GDM1 (cell line): ENCODE measurements around the gene HK1.
"Not testable (repeated sequence)": the region's sequence is repeated elsewhere in the genome, so short reads cannot be mapped to it uniquely, and the experiment has no call there.

Experiments used
- DNase-seq: peaks from one replicate; lab custom pipeline; 2025; lab: John Stamatoyannopoulos, UW

HK1 gene

DNA sequence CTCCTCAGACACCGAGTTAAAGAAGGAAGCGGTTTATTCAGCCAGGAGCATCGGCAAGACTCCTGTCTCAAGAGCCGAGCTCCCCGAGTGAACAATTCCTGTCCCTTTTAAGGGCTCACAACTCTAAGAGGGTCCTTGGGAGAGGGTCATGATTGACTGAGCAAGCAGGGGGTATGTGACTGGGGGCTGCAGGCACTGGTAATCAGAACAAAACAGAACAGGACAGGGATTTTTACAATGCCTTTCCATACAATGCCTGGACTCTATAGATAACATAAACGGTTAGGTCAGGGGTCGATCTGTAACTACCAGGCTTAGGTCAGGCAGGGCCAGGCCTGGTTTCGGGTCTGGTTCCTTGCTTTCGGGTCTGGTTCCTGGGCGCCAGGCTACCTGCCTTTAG is 30.0 kb downstream of the HK1 start:
- not testable (repeated sequence) for DNase-seq

DNA sequence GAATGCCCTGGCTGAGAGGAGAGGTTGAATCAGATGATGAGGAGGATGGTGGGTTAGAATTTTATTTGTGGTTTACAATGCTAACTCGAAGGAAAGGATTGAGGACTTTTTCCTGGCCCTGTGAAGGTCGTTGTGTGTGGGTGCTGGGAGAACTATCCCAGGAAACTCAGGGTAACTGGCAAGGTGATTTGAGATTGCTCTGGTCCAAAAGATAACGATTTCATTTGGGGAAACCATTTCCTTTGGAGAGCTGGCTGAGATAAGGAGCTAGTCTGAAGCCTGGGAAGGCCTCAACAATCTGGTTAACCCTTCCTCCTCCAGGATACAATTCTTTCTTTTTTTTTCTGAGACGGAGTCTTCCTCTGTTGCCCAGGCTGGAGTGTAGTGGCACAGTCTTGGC is 33.0 kb downstream of the HK1 start:
- no peak for DNase-seq

DNA sequence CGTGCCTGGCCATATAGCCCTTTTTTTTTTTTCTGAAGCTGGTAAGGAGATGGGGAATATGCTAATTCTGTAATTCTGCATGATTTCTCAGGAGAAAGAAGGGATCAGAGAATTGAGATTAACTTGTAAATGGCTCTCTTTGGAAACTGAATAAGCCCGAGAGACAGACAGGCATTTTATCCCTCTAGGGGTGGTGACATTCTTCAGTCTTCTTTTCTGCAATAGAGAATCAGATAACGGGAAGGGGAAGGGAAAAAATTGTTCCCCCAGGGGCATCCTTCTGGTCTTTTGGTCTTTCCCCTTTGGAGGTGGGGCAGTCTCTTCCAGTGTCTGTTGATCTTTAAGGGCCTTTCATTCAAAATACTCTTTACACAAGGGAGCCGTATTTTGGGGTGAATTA is 34.2 kb downstream of the HK1 start:
- DNase-seq = no peak

DNA sequence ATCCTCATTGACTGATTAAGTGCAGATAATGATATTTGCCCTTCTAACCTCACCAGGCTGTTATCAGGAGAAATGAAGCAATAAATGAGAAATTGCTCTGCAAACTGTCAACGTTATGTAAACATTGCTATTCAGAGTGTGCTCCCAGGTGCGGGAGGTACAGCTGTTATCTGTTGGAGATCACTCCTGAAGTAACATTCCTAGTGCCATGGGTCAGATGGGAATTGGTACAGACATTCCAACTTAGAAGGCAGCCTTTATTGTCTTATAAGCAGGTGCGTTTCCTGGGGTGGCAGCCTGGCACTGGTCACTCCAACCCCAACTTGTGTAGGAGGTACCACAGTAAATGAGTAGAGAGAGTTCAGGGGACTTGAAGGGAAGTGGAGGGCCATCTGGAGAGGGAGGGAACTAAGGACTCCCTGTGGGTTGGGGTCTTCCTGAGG is 36.8 kb downstream of the HK1 start:
- DNase-seq = no peak

DNA sequence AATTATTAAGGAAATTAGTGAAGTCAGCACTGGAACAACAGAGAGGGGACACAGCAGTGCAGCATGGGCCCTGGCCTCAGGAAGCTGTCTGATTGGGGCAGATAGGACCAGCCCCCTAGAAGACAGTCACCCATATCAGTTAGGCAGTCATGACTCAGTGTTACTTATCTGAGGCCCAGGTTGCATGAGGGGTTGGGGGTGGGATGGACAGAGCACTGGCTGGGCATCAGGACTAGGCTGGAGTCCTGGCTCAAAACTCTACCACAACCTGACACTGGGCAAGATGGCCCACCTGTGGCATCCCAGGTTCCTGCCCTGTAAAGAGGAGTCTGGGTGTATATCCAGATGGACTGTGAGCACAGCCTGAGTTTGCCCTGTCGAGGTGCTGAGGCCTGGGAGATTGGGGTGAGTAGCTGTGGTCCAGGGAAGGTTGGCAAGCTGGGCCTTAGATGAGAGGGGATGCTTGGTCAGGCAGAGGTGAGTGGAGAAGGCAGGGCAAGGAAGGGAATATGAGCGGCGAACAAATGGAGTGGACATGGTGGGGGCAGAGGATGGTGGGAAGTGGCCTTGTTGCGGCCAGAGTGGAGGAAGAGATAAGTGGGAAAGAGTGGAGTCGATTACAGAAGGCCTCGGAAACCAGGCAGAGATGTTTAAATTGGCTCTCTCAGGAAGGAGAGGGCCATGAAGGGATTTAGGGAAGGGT is 37.5 kb downstream of the HK1 start:
- no peak for DNase-seq

DNA sequence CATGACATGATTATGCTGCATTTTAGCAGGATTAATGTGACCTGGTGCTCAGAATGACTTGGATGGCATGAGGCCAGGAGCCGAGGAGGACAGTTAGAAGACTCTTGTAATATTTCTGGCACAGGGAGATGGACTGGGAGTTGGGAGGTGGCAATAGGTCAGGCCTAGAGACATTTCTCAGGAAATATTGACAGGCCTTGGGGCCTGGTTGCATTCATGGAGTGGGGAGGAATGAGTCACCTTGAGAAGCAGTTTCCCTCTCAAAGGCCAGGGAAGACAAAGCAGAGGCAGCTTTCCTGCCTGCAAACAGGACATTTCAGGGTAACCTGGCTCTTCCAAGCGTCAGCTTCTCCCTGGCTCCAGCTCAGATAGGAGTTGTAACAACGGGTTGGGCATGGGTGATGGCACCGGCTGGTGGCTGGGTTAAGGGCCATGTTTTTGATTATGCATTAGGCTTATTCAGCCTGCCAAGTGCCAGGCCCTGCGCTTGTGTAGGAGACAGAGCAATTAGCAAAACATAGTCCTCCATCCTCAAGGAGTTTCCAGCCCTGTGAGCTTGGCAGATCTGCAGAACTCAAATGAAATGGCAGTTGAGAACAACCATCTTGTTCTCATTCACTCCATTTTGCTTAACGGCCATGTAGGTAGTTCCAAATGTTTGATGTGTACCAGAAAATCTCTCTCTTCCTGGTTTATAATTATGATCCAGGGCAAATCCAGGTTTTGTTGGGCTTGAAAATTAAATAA is 38.2 kb downstream of the HK1 start:
- DNase-seq = no peak

DNA sequence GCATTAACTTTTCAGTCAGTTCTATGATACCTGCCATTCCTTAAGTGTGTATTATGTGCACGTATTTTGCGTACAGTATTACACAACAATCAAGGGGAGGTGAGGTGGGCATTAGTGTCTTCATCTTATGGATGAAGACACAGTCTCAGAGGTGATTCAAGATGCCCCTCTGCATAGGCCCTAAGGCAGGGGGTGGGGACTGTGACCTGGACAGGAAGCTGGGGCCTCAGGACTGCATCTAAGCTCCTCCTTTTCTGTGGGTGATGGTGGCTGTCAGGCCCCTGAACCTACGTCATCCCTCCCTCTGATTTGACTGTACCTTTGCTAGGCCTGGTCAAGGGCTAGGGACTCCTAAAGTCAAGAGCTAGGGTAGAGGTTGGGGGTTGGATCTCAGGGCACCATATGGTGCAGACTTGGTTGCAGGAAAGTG is 38.9 kb downstream of the HK1 start:
- DNase-seq = no peak

DNA sequence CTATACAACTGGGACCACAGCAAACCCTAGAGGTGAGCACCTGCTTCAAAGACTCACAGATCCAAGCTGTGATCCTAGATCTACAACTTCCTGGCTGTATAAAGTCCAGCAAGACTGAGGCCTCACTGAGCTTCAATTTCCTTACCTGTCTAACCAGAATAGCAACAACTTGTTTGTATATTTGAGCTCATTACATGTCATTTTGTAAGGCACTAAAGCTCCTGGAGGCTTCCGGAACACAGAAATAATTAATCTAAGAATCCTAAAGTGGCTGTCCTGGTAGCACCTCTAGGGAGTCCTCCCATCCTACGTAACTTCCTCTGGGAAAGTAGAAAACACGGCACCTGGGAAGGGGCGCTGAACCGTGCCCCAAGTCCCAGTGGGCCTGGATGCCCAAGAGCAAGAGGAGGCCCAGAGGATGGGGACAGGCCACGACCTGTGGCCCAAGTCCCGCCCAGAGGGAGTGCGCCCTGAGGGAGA is 39.4 kb downstream of the HK1 start:
- no peak for DNase-seq

DNA sequence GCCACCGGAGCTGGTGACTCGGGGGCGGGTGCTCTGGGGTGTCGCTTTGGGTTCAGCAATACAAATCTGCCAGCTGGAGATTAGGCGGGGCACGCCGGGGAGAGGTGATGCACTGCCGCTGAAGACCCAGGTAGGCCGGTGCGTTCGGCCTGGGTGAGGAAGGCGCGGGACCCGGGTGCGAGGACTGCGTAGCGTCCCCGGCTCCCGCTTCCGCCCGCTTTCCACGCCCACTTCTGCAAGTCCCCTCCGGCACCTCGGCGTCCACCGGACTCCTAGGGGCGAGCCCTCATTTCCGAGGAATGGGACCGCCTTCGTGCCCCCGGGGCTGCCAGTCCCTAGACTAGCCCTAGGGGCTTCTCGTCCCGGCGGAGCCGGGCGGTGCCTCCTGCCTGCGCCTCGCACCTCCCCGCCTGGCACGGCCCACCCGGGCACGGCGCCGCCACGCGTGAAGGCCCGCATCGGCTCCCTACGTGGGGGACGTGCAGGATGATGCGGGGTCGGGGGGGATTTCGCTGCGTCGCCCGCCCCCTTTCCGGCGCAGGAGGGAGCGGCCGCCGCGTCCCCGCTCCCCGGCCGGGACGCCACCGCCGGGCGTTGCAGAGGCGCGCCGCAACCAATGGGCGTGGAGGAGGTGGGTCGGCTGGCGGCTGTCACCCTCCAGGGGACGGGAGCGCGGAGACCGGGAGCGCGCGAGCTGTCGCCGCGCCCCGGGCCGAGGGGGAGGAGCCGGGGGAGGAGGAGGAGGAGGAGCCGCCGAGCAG is 40.0 kb downstream of the HK1 start:
- DNase-seq = peak; percentile 91

DNA sequence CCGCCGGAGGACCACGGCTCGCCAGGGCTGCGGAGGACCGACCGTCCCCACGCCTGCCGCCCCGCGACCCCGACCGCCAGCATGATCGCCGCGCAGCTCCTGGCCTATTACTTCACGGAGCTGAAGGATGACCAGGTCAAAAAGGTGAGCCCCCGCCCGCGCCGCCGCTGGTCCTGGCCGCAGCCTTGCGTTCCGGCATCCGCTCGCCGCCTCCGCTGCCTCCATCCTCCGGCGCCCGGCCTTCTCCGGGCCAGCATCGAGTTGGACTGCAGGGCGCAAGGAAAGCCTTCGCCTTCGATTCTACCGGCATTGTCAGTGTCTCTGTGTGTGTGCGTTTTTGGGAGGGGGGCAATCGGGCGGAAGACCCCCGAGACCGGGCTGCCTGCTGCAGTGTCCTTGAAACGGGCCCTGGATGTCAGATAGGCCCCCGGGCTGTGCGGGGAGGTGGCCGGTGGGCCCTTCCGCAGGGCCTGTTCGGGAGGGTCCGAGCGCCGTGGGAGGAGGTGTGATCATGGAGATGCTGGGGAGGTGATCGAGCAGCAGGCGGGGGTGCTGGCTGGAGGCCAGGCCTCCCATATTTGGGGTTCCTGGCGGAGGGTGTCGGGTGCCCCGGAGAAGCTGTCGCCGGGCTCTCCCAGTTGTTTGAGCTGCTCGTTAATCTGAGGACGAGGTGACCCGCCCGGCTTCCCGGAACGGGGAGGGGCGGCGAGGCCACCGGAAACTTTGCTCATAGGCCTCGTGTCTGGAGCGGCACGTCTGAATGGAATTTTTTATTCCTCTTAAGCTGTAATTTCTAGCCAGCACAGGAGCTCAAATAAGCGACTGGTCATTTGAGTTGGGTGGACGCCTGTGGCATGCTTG is 40.8 kb downstream of the HK1 start:
- DNase-seq = no peak

DNA sequence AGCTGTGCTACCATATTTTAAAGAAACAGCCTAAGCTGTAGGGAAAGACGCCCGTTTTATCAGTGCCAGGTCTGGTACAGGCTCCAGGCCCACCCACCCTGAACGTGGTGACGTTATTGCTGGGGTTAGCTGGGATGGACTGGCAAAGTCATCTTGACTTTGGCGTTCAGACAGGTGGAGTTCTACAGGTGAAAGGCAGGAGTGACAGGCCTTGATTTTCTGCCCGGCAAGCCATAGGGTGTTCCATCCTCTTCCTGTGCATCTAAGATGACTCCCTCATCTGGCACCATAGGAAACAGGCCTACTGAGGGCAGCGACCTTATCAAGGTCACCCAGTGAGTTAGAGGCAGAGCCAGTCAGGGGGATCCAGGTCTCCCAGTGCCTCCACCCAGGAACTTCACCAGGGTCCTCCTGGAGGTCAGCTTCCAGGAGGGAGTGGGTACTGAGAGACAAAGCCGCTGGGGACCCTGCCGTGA is 41.6 kb downstream of the HK1 start:
- no peak for DNase-seq

DNA sequence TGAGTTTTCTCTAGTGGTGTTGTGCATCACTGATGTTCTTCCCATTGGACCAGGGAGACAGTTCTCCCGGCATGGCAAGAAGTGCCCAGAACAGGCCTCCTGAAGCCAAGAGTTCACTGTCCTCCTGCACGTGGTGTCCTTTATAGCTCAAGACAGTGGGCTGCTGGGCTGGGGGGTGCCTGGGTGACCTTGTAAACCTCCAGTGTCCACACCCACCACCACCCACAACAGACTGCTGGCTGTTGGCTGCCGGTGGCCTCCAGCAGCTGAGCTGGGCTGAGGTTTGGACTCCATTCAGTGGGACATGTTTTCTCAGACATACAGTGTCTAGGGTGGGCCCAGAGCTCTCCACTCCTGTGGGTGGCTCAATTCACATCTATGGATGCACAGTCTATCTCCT is 42.2 kb downstream of the HK1 start:
- DNase-seq = no peak

DNA sequence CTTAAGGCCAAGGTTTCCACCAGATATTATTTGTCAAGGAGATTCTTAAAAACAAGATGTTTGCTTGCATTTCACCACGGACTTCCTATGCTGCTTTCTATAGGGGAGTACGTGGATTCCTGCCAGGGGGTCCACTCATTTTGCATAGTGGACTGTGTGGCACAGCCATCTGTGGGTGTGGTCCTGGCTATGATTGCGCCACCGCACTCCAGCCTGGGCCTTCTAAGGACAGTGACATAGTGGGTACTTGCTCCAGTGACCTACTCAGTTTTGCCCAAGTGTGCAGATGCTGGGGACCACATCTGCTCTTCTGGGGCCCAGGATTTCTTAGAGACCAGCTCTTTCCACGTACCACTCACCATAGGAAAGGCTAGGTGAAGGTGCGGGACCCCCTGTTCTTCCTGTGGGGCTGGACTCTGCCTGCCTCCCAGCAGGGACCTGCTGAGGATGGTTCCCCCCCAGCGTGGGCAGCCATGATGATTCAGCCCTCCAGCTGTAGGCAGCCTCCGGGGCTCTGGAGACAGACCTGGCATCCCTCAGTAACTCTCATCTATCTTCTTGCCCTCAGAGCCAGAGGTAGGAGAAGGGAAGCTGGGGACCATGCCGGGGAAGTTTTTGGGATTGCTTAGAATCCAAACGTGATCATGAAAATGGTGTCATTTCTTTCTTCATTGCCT is 42.9 kb downstream of the HK1 start:
- no peak for DNase-seq

DNA sequence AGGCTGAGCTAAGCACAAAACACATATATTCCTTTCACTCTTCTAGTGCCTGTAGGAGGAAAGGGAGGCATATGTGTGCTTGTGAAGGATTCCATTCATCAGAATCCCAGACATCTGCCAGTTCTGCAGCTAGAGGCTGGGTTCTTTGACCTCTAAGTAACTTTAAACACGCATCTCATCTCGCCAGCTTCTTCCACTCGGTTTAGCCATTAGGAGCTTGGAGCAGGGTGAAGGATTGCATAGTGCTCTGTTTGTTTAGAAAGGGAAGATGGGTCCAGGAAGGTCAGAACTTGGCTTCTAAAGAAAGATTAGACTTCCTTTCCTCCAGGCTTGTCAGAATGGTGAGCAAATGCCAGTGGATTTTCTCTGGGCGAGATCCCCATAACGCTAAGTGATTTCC is 43.6 kb downstream of the HK1 start:
- DNase-seq = no peak

DNA sequence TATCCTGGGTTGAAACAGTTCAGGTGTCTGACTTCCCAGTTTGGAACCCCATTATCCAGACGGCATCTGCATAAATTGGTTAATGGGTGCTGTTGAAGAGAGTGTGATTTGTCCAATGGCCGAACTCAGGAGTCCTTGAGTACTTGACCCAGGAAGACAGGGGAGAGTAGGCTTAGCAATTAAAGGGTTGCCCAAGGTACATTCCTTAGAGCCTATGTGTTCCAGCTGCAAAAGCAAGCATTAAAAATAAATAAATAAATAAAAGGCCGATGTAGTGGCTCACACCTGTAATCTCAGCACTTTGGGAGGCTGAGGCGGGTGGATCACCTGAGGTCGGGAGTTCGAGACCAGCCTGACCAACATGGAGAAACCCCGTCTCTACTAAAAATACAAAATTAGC is 44.0 kb downstream of the HK1 start:
- DNase-seq = not testable (repeated sequence)

DNA sequence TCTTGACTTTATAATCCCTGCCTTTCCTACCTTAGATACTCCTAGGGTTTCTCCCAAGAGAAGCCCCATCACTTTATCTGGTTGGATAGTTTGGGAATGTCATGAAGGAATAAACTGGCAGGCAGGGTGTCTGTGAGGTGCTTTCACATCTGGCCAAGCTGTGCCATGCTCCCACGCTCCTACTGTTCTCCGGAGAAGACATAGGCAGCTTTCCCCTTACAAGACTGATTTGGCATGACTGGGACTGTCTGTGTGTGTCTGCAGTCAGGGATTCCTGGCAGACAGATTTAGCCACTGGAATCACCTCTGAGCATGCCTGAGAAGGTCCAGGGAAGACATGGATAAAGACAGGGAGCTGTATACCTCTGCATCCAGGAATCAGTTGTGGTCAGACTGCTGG is 45.3 kb downstream of the HK1 start:
- no peak for DNase-seq

DNA sequence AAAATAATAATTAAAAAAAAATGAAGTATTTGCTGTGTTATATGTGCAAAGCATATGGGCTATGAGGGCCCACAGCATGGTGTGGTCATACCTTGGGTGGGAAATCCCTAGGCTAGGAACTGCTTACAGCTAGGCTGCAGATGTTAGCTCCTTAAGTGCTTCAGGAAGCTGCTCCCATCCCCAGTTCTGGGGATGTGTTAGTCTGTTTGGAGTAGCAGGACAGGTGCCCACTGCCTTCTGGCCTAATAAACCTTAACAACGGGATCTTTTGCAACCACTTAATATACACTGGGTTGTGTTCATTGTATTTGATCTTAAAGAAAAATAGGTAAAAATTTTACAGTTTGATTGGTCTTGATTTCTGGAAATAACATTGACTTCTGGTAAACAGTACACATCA is 46.3 kb downstream of the HK1 start:
- no peak for DNase-seq

DNA sequence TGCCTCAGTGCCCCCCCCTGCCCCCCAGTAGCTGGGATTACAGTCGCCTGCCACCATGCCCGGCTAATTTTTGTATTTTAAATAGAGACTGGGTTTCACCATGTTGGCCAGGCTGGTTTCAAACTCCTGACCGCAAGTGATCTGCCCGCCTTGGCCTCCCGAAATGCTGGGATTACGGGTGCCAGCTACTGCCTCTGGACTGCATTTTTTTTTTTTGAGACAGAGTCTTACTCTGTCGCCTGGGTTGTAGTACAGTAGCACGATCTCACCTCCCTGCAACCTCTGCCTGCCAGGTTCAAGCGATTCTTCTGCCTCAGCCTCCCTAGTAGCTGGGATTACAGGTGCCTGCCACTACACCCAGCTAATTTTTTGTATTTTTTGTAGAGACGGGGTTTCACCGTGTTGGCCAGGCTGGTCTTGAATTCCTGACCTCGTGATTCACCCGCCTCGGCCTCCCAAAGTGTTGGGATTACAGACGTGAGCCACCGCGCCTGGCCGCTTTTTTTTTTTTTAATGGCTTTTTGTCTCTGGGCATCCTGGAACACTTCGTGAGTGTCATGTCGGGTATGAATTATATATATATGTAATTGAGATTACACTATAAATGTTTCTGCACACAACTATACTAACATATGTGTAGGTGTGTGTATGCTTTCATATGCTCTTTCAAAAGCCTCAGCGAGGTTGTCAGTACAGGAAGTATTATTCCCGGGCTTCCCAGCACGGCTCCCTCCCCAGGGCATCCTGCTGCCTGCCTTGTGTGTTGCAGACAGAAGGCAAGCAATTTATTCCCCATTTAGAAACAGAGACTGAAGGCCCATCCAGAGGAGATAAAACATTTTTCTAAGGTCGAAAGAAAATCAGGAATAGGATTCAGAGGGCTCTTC is 47.6 kb downstream of the HK1 start:
- not testable (repeated sequence) for DNase-seq

DNA sequence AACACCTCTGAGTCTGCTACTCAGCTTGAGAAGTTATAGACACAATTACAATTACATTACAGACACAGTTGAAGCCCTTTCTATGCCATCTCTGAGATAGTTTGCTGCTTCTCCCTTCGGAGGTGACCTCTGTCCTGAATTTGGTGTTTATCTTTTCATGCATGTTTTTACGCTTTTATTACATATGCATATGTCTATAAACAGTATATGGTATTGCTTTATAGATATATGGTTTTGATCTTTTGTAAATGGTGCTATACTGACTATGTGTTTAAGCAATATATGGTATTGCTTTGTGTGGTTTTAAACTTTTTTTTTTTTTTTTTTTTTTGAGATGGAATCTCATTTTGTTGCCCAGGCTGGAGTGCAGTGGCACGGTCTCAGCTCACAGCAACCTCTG is 48.4 kb downstream of the HK1 start:
- no peak for DNase-seq
